ENCODE results near the gene PSMB1. TPM values are rescaled to one million over a fixed set of nuclear protein-coding genes. Genes with fewer than 3 reads are reported as not detected.

Gene PSMB1
- 485 and 584 TPM in 2 replicates for total RNA-seq

DNA sequence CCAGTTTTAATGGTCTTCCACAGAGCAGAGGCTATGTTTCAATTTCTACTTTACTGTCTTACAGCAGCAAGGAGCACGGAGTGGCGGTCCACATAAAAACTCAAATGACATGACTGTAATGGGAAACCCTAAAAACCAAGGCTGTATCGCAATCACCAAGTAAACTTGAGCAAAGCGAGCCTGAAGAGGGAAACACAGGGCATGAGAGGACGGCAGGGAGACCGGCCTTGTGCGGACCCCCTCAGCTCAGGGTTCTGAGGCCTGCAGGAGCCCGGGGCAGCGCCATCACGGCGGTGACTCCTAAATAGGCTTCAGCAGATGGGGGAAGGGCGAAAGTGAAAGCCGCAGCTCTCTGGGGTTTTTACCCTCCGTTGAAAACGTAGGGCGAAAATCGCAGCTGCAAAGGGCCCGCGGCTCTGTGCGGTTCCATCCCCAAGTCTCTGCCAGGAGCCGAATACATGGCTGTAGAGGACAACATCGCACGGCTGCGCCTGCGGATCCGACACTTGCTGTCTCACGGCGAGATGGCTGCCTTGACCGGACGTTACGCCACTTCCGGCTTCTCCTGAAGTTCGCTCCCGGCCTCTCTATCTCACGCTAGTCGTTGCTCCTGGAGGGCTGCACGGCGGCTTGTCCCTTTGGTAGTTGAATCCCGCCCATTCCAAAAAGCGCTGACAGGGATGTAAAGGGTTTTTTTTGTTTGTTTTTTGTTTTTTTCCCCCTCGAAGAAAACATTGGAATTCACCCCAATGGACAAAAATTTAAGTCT, at the start of gene PSMB1:
Gene PSMB1, minus strand, starts transcription at position 543 of the 769 bp plus-strand sequence. Its CDS starts 65 bp downstream, at position 478.

DNA sequence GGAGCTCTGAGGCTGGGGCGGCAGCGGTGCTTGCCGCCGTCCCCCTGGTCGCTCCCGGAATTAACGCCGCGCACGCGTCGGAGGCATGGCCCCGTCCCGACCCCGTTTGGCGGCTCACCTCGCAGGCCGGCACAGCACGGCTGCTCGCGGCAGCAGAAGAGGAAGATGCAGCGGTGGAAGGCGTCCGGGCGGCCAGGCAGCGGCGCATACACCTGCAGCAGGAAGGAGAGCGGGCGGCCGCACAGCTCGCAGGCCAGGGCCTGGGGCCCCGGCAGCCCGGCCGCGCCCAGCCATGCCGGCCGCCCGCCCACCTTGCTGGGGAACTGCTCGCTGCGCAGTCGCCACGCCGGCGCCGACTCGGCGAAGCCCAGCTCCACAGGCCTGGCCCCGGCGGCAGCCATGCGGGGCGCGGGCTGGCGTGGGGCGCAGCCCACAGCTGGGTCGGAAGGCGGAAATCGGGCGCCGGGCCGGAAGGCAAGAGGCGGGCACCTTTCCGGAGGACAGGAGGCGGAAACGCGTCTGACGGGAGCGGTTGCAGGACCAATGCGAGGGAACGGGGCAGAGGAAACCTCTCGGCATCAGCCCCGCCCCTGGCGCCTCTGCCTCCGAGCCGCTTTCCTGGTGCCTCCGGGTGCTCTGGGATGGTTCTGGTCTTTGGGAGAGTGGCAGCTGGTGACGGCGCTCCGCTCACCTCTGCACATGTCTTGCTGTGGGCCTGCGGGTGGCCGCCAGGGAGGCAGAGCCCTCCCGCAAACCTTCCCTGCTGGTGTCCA, 31.3 kb upstream of the PSMB1 start, which contains the start of gene PDCD2:
Gene PDCD2, minus strand, starts transcription at position 457 of the 773 bp plus-strand sequence. Its CDS starts 56 bp downstream, at position 401.

DNA sequence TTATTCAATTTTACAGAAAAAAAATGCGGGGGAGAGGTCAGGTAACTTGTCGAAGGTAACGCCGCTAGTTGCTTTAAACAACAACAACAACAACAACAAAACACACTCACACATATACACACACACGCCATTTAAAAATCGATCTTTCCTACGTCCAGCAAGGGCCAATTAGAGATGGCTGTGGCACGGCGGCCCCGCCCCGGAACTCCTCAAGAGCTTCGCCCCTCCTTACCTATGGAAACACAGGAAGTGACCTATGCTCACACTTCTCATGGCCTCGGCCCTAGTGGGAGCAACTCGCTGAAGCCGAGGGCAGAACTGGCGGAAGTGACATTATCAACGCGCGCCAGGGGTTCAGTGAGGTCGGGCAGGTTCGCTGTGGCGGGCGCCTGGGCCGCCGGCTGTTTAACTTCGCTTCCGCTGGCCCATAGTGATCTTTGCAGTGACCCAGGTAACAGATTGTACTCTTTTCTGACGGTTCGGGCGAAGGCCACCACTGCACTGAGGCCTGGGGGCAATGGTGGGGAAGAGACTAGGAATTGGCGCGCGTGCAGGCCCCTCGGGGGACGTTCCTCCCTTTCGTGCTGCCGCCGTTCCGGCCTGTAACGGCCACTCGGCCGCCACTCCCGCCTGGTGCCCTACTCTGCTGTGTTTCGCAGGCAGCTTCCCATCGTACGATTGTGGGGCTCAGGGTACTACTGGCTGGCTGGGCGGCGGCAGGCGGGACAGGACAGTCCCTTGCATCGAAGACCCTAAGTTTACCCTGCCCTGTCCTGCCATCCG, 1.1 kb upstream of the PSMB1 start, which contains the start of gene TBP:
Gene TBP, plus strand, starts transcription at position 357 of the 783 bp plus-strand sequence. CDS start 2,661 bp downstream, outside the sequence.

Other genes starting within 250 kb of the PSMB1 start
- gene FAM120B, start 246.5 kb downstream of the PSMB1 start, total RNA-seq: 8.9 and 17.0 TPM in 2 replicates
- 16.8 and 17.3 TPM in 2 replicates for gene TBP, start 1.1 kb upstream of the PSMB1 start, total RNA-seq
- 77.6 and 99.1 TPM in 2 replicates for gene PDCD2, start 31.3 kb upstream of the PSMB1 start, total RNA-seq